H1 (cell line): ENCODE data around the gene OPHN1. TPM values are rescaled to one million over a fixed set of nuclear protein-coding genes. Genes with fewer than 3 reads are reported as not detected.
"Not testable (repeated sequence)": the region's sequence is repeated elsewhere in the genome, so short reads cannot be mapped to it uniquely, and the experiment has no call there.

Source experiments
- CTCF ChIA-PET: fragments of 300-600 bp; sonication (Branson Sonifier 250); formaldehyde crosslinking; loops from one replicate; lab custom pipeline; 2021; ENCODE audit not compliant: partially characterized antibody; lab: Charles Lee
- POLR2A ChIA-PET: fragments of 300-600 bp; sonication (Branson Sonifier 250); formaldehyde crosslinking; loops from one replicate; lab custom pipeline; 2021; ENCODE audit warnings: inconsistent platforms; ENCODE audit not compliant: partially characterized antibody; lab: Charles Lee
- DNase-seq, 2 experiments: peaks; one replicate each; pipeline versions ENCODE4 v3.0.0 to v3.0.0-alpha.2; 2010 to 2022; ENCODE audit warnings: low spot score in 2 of 2, low read depth in 1 of 2, mixed read lengths in 1 of 2
- FAIRE-seq: peaks from 2 replicates; lab custom pipeline; 2011; peaks lifted over from hg19 to GRCh38; lab: Jason Lieb, UNC
- H2AFZ ChIP-seq: 2 replicates; pipeline ENCODE4 v1.8.1; 2012; ENCODE audit warnings: low read length, inconsistent platforms
- H2AK5ac ChIP-seq: 2 replicates; pipeline ENCODE4 v1.6.1; 2013; ENCODE audit warnings: low read depth, low read length
- H2BK120ac ChIP-seq: replicated peaks from 2 replicates; pipeline ENCODE3; 2013; ENCODE audit warnings: low read depth, low read length, inconsistent platforms
- H2BK12ac ChIP-seq: 2 replicates; pipeline ENCODE4 v1.6.1; 2013; ENCODE audit warnings: low read depth, low read length
- H2BK15ac ChIP-seq: 2 replicates; pipeline ENCODE4 v1.6.1; 2013; ENCODE audit warnings: low read length
- H2BK20ac ChIP-seq: 2 replicates; pipeline ENCODE4 v1.6.1; 2013; ENCODE audit warnings: low read length
- H2BK5ac ChIP-seq: 2 replicates; pipeline ENCODE4 v1.6.1; 2013; ENCODE audit warnings: low read depth, low read length
- H3K14ac ChIP-seq: 2 replicates; pipeline ENCODE4 v1.6.1; 2013; ENCODE audit warnings: inconsistent platforms; ENCODE audit not compliant: insufficient read length
- H3K18ac ChIP-seq: 2 replicates; pipeline ENCODE4 v1.6.1; 2013; ENCODE audit warnings: low read length; ENCODE audit errors: extremely low read depth
- H3K23ac ChIP-seq: 2 replicates; pipeline ENCODE4 v1.6.1; 2013; ENCODE audit warnings: inconsistent platforms; ENCODE audit not compliant: insufficient read length
- H3K23me2 ChIP-seq: 2 replicates; pipeline ENCODE4 v1.6.1; 2013; ENCODE audit warnings: low read depth, low read length
- H3K27ac ChIP-seq: 2 replicates; pipeline ENCODE4 v1.6.1; 2011; ENCODE audit warnings: low read depth, low read length, inconsistent platforms
- H3K27me3 ChIP-seq, 4 experiments: replicated peaks in 1 of 4; 1 replicate in 1 of 4; 2 replicates in 3 of 4; pipeline versions ENCODE4 v1.6.1 to v1.8.1; 2011 to 2013; ENCODE audit warnings: low read length in 3 of 4, mild to moderate bottlenecking in 3 of 4, inconsistent platforms in 2 of 4, mixed read lengths in 2 of 4, moderate library complexity in 1 of 4; ENCODE audit not compliant: control insufficient read depth in 3 of 4, insufficient read depth in 3 of 4; ENCODE audit errors: extremely low read depth in 1 of 4
- H3K36me3 ChIP-seq, 4 experiments: 2 replicates each; pipeline versions ENCODE4 v1.6.1 to v1.8.1; 2011 to 2013; ENCODE audit warnings: mild to moderate bottlenecking in 4 of 4, low read length in 3 of 4, moderate library complexity in 2 of 4, control low read depth in 1 of 4, inconsistent platforms in 1 of 4; ENCODE audit not compliant: insufficient read depth in 4 of 4, control insufficient read depth in 2 of 4
- H3K4ac ChIP-seq: replicated peaks from 2 replicates; pipeline ENCODE3; 2013; ENCODE audit warnings: low read length, low read depth, mixed read lengths, inconsistent platforms; ENCODE audit not compliant: insufficient read length
- H3K4me1 ChIP-seq, 4 experiments: replicated peaks in 1 of 4; 1 replicate in 1 of 4; 2 replicates in 3 of 4; pipeline versions ENCODE4 v1.6.1 to v1.8.1; 2011 to 2013; ENCODE audit warnings: low read length in 3 of 4, inconsistent platforms in 2 of 4, mixed read lengths in 1 of 4; ENCODE audit not compliant: insufficient read depth in 4 of 4, control insufficient read depth in 3 of 4
- H3K4me2 ChIP-seq, 2 experiments: 2 replicates each; pipeline versions ENCODE4 v1.6.1 to v1.8.1; 2011 to 2013; ENCODE audit warnings: low read depth in 2 of 2, low read length in 2 of 2, control low read depth in 1 of 2, inconsistent platforms in 1 of 2, mild to moderate bottlenecking in 1 of 2; ENCODE audit not compliant: insufficient read depth in 1 of 2
- H3K4me3 ChIP-seq, 4 experiments: fragments of 200-600, 300-600 bp in 1 of 4; sonication (generic), shearing (Covaris generic), sonication (Bioruptor Twin) in 1 of 4; 2 replicates each; pipeline versions ENCODE4 v1.5.1 to v1.8.1; 2011 to 2016; ENCODE audit warnings: low read length in 4 of 4, low read depth in 3 of 4, control low read depth in 2 of 4, inconsistent platforms in 2 of 4, mild to moderate bottlenecking in 2 of 4, mixed read lengths in 1 of 4, moderate library complexity in 1 of 4; ENCODE audit not compliant: insufficient read depth in 2 of 4; ENCODE audit errors: extremely low read depth in 1 of 4
- H3K56ac ChIP-seq: replicated peaks from 2 replicates; pipeline ENCODE3; 2013; ENCODE audit warnings: low read depth, mild to moderate bottlenecking, mixed read lengths, low read length, inconsistent platforms; ENCODE audit not compliant: insufficient read length
- H3K79me1 ChIP-seq: 2 replicates; pipeline ENCODE4 v1.6.1; 2013; ENCODE audit warnings: low read depth, low read length, control low read depth
- H3K79me2 ChIP-seq, 2 experiments: 2 replicates each; pipeline versions ENCODE4 v1.6.1 to v1.8.1; 2012 to 2013; ENCODE audit warnings: low read length in 2 of 2, mild to moderate bottlenecking in 2 of 2, inconsistent platforms in 1 of 2; ENCODE audit not compliant: insufficient read depth in 2 of 2, control insufficient read depth in 1 of 2
- H3K9ac ChIP-seq, 4 experiments: replicated peaks in 1 of 4; 1 replicate in 1 of 4; 2 replicates in 3 of 4; pipeline versions ENCODE4 v1.6.1 to v1.8.1; 2011 to 2013; ENCODE audit warnings: low read depth in 3 of 4, low read length in 3 of 4, control low read depth in 2 of 4, mild to moderate bottlenecking in 2 of 4, moderate library complexity in 2 of 4, inconsistent platforms in 1 of 4; ENCODE audit errors: extremely low read depth in 1 of 4
- H3K9me3 ChIP-seq, 2 experiments: 2 replicates each; pipeline versions ENCODE4 v1.6.1 to v1.8.1; 2012 to 2013; ENCODE audit warnings: mild to moderate bottlenecking in 2 of 2, moderate library complexity in 2 of 2, control low read depth in 1 of 2, inconsistent platforms in 1 of 2, low read depth in 1 of 2, low read length in 1 of 2, mixed read lengths in 1 of 2; ENCODE audit not compliant: insufficient read depth in 2 of 2
- H4K20me1 ChIP-seq, 2 experiments: replicated peaks in 1 of 2; 2 replicates each; pipeline versions ENCODE3 to v1.8.1; 2011 to 2013; ENCODE audit warnings: inconsistent platforms in 2 of 2, low read length in 2 of 2, mild to moderate bottlenecking in 1 of 2; ENCODE audit not compliant: insufficient read depth in 2 of 2, control insufficient read depth in 1 of 2
- H4K5ac ChIP-seq: 2 replicates; pipeline ENCODE4 v1.6.1; 2013; ENCODE audit warnings: low read length, low read depth, mixed read lengths, inconsistent platforms; ENCODE audit not compliant: insufficient read length
- H4K8ac ChIP-seq: 2 replicates; pipeline ENCODE4 v1.8.0; 2013; ENCODE audit warnings: mild to moderate bottlenecking, moderate library complexity, low read length, inconsistent platforms; ENCODE audit not compliant: insufficient read depth; ENCODE audit errors: extremely low read depth
- H4K91ac ChIP-seq: replicated peaks from 2 replicates; pipeline ENCODE3; 2013; ENCODE audit warnings: low read length, mixed read lengths, inconsistent platforms; ENCODE audit not compliant: insufficient read length
- EP300 ChIP-seq, 2 experiments: IDR thresholded peaks; 1 replicate in 1 of 2; 2 replicates in 1 of 2; pipeline ENCODE4 v1.6.1; 2011 to 2012; ENCODE audit warnings: low read depth in 2 of 2, low read length in 2 of 2, mild to moderate bottlenecking in 2 of 2, borderline replicate concordance in 1 of 2, inconsistent platforms in 1 of 2, moderate library complexity in 1 of 2
- SIX5 ChIP-seq: IDR thresholded peaks from 2 replicates; pipeline ENCODE4 v1.6.1; 2011; ENCODE audit warnings: mild to moderate bottlenecking, low read depth, low read length
- TAF7 ChIP-seq: optimal IDR thresholded peaks from 2 replicates; pipeline ENCODE3; 2011; ENCODE audit warnings: low read depth, mild to moderate bottlenecking, inconsistent platforms, low read length, moderate library complexity, borderline replicate concordance
- WGBS, 2 experiments: shearing (Covaris generic) in 1 of 2; methylation state at CpG; one replicate each; pipeline versions ENCODE4 v1.1.6 to v1.1.7; 2013 to 2015; ENCODE audit warnings: low lambda C conversion rate in 2 of 2, mixed read lengths in 2 of 2, inconsistent platforms in 1 of 2, low coverage in 1 of 2, missing lambda C conversion rate in 1 of 2; ENCODE audit not compliant: insufficient replicate concordance in 2 of 2, insufficient coverage in 1 of 2, insufficient read length in 1 of 2; ENCODE audit errors: extremely low coverage in 1 of 2, missing lambda C conversion rate in 1 of 2; 5-methylcytosine and 5-hydroxymethylcytosine counted together
- polyA plus RNA-seq, 7 experiments: library from polyadenylated mRNA; depleted of rRNA in 3 of 7; stranded (reverse) in 5 of 7; unstranded in 2 of 7; fragments of >200 nt in 5 of 7; fragments of 200-250 nt in 2 of 7; gene quantifications; 1 replicate in 5 of 7; 2 replicates in 1 of 7; 4 replicates in 1 of 7; pipeline versions ENCODE4 v1.2.1 to v1.2.3, GENCODE V29; 2011 to 2013; ENCODE audit warnings: missing spikeins in 2 of 7, mixed read lengths in 2 of 7
- total RNA-seq: library from RNA; stranded (reverse); fragmentation: NEBNext Ultra II Directional; extraction: Animal tissue kit (Norgen Biotek cat#: 25700); gene quantifications from 2 replicates; pipeline ENCODE4 v1.2.1, GENCODE V29; 2021
- TF ChIP-seq, protein P1 (sequence below), 3 experiments: IDR thresholded peaks; 1 replicate in 2 of 3; 2 replicates in 1 of 3; pipeline versions ENCODE4 v1.5.1 to v1.6.1; 2011; ENCODE audit warnings: low read length in 3 of 3, mild to moderate bottlenecking in 3 of 3, inconsistent platforms in 2 of 3, low read depth in 1 of 3, moderate library complexity in 1 of 3; ENCODE audit not compliant: insufficient read depth in 1 of 3; ENCODE audit errors: control extremely low read depth in 1 of 3

OPHN1 gene
- total and polyA plus RNA-seq, 2 of the 8 experiments (the other 6 are each of a cell fraction or from before 2014, with no cell fraction given): 1.2 to 3.5 TPM

- TF ChIP-seq, protein P1, sequence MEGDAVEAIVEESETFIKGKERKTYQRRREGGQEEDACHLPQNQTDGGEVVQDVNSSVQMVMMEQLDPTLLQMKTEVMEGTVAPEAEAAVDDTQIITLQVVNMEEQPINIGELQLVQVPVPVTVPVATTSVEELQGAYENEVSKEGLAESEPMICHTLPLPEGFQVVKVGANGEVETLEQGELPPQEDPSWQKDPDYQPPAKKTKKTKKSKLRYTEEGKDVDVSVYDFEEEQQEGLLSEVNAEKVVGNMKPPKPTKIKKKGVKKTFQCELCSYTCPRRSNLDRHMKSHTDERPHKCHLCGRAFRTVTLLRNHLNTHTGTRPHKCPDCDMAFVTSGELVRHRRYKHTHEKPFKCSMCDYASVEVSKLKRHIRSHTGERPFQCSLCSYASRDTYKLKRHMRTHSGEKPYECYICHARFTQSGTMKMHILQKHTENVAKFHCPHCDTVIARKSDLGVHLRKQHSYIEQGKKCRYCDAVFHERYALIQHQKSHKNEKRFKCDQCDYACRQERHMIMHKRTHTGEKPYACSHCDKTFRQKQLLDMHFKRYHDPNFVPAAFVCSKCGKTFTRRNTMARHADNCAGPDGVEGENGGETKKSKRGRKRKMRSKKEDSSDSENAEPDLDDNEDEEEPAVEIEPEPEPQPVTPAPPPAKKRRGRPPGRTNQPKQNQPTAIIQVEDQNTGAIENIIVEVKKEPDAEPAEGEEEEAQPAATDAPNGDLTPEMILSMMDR (IDR thresholded peaks at IDR 0.05; ENCODE audit: control extremely low read depth in 1 of 3, insufficient read depth in 1 of 3, low read depth in 1 of 3, low read length in 3 of 3): no peak
- TF ChIP-seq EP300 (IDR thresholded peaks at IDR 0.05; ENCODE audit: borderline replicate concordance in 1 of 2, low read depth in 2 of 2, low read length in 2 of 2) (no peak), TAF7 (no peak), SIX5 (no peak)
Measured at GRCh38 chrX:68383540-68383939, 49.8 kb downstream of the OPHN1 start (continued).

DNA sequence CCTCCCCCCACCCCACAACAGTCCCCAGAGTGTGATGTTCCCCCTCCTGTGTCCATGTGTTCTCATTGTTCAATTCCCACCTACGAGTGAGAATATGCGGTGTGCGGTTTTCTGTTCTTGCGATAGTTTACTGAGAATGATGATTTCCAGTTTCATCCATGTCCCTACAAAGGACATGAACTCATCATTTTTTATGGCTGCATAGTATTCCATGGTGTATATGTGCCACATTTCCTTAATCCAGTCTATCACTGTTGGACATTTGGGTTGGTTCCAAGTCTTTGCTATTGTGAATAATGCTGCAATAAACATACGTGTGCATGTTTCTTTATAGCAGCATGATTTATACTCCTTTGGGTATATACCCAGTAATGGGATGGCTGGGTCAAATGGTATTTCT lies 55.7 kb downstream of the OPHN1 start:
- H3K23ac ChIP-seq, H3K18ac ChIP-seq, H3K4me2 ChIP-seq, H3K23me2 ChIP-seq, H3K27me3 ChIP-seq, CTCF ChIA-PET, H3K4ac ChIP-seq, H2BK15ac ChIP-seq, H2BK120ac ChIP-seq, H3K56ac ChIP-seq, H2AK5ac ChIP-seq, H3K27ac ChIP-seq, H2AFZ ChIP-seq, H4K8ac ChIP-seq, H3K4me1 ChIP-seq, H3K36me3 ChIP-seq, H4K20me1 ChIP-seq, H3K79me2 ChIP-seq, H3K79me1 ChIP-seq, H4K5ac ChIP-seq, H2BK5ac ChIP-seq, H2BK20ac ChIP-seq, H3K9me3 ChIP-seq, H2BK12ac ChIP-seq, POLR2A ChIA-PET, H3K9ac ChIP-seq, H3K4me3 ChIP-seq, FAIRE-seq, H3K14ac ChIP-seq, DNase-seq, H4K91ac ChIP-seq: not testable (repeated sequence)
- no CpG with 5 or more reads among the region's 5 CpGs for WGBS, 2 experiments
